ENCODE data around the gene TSC1.

GRCh38 chr9:132923346-132923902, 21.0 kb downstream of the TSC1 start:
- TF ChIP-seq CTCF (conservative IDR thresholded peaks at IDR 0.05) (no peak), ZFX (IDR thresholded peaks at IDR 0.05) (no peak)
